ENCODE data around the gene HMGCS1. TPM values are rescaled to one million over a fixed set of nuclear protein-coding genes. Genes with fewer than 3 reads are reported as not detected.

HMGCS1 gene
- total RNA-seq: 10 to 100 TPM; 32.5 to 36.5 TPM
- 10 to 100 TPM in 1 of 3 donors, 1 to 10 TPM in 2; 4.0 to 11.6 (median 4.2) TPM for polyA plus RNA-seq
- 71.8 to 247 (median 115) reads per million in 6 experiments for total RNA-seq

DNA sequence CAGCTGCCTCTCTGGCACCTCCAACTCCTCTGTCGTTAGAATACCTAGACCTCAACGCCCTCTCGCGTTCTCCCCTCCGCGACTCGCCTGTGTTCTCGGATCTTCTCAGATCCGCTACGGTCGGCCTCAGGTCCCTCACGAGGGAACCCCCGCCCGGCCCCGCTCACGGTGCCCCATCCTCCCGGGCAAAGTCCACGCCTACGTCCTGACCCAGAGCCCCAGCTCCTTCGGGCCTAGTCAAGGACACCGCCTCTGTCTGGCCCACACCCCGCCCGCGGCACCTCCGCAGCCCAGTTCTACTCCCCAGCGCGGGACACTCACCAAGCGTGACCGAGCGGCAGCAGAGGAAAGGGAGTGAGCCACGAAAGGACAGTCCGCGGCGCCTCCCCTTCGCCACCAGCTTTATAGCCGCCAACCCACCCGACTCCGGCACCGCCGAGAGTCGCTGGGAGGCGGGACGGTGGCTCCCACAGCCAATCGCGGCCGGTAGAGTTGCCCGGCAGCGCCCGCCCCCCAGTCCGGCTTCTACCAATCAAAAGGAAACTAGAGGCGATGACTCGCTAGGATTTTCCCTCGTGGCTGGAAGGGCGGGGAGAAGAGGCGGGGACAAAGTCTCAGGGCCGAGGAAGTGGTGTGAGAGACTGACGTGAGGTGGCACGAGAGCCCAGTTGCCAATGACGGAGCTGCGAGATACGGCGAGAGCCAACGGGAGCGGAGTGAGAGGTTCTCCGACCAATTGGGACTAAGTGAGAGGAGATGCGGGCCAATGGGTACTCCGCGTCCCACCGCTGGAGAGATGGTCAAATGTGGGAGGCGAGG, at the start of gene HMGCS1:
TSS of gene HMGCS1 (minus strand) at position 378 of the 819 bp plus-strand sequence. CDS start 14,447 bp downstream, outside the sequence.
- Mint-ChIP-seq H3K27me3 (peaks cover 0 to 2% (median 0%) of the 10 kb centered on the region in 5 donors), H3K36me3 (no peaks in the 10 kb centered on the region), H3K27ac (peak within 1 kb of the TSS; percentile 90 to 99 (median 96)), H3K9me3 (peaks cover 0 to 3% (median 0%) of the 10 kb centered on the region in 9 donors), H3K4me1 (peaks cover 22 to 40% (median 34%) of the 10 kb centered on the region in 4 donors), H3K4me3 (peak within 1 kb of the TSS; percentile 90 to 99 (median 97))
- ATAC-seq: peak; percentile 90 to 92
- POLR2A ChIA-PET: interaction anchor here (0.6 to 3.4 kb wide), 21 partner anchors 83 to 1443 kb away, joined by 3 to 85 read pairs (median 6); partner anchors contain the start of genes C5orf34, NNT, OXCT1 and RIMOC1
- peak; percentile 94 to 100 (median 99) for DNase-seq

DNA sequence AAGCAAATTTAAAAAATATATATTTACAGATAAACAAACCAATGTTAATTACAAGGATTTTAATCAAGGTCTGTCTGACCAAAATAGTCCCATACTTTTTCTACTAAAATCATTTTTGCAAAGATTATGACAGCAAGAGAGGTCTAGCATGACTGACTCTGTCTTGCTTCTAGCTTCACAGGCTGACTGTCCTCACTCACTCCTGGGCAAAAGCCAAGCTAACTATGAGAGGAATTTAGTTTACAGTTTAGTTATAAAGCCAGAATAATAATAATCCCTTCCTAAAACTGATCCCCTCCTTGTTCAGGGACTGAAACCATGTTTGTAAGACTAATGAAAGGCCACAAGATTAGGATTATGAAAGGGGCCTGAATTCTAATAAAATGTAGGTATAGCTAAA, 45.5 kb upstream of the HMGCS1 start:
- H3K9me3 Mint-ChIP-seq: peaks cover 15 to 38% (median 25%) of the 10 kb centered on the region in 9 donors
- DNase-seq: no peak
- peaks cover 0 to 11% (median 2%) of the 10 kb centered on the region in 5 donors for H3K27me3 Mint-ChIP-seq
- POLR2A ChIA-PET: no interaction called here
- H3K4me1 Mint-ChIP-seq: peaks cover 0 to under 1% (median 0%) of the 10 kb centered on the region in 4 donors
- H3K27ac Mint-ChIP-seq: no peak overlapping the region
- H3K36me3 Mint-ChIP-seq: peaks cover 2 to 13% (median 6%) of the 10 kb centered on the region in 3 donors
- no peak overlapping the region for H3K4me3 Mint-ChIP-seq
- ATAC-seq: no peak

DNA sequence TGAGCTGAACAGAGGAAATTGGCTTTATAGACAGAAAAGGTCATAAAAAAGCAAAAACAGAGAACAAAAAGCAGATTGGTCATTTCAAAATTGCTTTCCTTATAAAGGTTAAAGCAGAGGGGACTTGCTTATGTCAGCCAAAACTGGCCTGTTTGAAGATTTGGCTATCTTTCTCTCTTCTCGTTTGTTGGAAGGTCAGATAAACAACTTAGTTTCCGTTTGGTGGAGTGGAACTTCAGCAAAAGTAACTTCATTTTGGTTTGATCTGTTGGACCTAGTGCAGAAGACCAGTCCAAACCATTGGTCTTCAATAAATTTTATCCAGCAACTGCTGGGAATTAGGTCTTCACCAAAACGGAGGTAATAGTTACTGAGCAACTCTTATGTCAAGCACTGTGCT, 45.1 kb upstream of the HMGCS1 start:
- H3K4me3 Mint-ChIP-seq: no peak overlapping the region
- H3K36me3 Mint-ChIP-seq: peaks cover 2 to 13% (median 6%) of the 10 kb centered on the region in 3 donors
- H3K27ac Mint-ChIP-seq: no peak overlapping the region
- H3K9me3 Mint-ChIP-seq: peaks cover 15 to 38% (median 25%) of the 10 kb centered on the region in 9 donors
- H3K4me1 Mint-ChIP-seq: peaks cover 0 to 2% (median 0%) of the 10 kb centered on the region in 4 donors
- peaks cover 0 to 11% (median 2%) of the 10 kb centered on the region in 5 donors for H3K27me3 Mint-ChIP-seq
- POLR2A ChIA-PET: no interaction called here
- no peak for DNase-seq
- no peak for ATAC-seq

DNA sequence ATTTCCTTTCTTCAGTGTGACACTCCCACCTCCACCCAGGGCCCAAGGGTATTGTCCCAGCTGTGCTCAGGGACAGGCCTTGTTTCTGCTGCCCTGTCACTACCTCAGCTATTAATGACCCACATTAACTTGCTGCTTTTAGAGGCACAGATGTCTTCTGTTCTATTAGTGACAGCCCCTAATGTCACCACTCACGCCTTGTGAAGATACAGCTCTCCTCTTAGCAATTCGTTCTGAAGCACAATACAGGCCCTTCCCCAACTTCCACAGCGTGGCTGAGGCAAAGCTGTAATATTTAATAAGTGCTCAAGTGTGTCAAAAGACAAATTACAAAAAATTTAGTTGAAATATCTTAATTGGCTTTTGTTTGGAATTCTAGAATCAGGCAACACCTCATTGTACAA, 44.7 kb upstream of the HMGCS1 start:
- Mint-ChIP-seq H3K9me3 (peaks cover 15 to 38% (median 25%) of the 10 kb centered on the region in 9 donors), H3K4me1 (peaks cover 0 to 2% (median 0%) of the 10 kb centered on the region in 4 donors), H3K27ac (no peak overlapping the region), H3K27me3 (peaks cover 0 to 11% (median 2%) of the 10 kb centered on the region in 5 donors), H3K36me3 (peaks cover 2 to 13% (median 6%) of the 10 kb centered on the region in 3 donors), H3K4me3 (no peak overlapping the region)
- no peak for DNase-seq
- no peak for ATAC-seq
- POLR2A ChIA-PET: no interaction called here

DNA sequence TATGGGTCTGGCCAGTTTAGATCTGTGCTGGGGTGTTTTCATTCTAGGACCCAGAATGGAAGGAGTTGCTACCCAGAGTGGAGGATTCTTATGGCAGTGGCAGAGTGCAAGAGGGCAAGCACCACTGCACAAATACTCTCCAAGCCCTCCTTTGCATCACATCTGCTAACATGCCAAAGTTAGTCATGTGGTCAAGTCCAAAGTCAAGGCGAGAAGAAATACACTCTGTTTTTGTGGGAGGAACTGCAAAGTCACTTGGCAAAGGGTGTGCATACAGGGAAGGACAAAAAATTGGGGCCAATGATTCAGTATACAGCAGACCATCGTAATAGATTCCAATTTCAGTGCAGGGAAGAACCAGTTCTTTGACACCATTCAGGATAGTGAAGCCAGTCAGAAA, 43.9 kb upstream of the HMGCS1 start:
- H3K4me3 Mint-ChIP-seq: no peak overlapping the region
- POLR2A ChIA-PET: no interaction called here
- ATAC-seq (no peak), DNase-seq (no peak)
- peaks cover 2 to 13% (median 6%) of the 10 kb centered on the region in 3 donors for H3K36me3 Mint-ChIP-seq
- no peak overlapping the region for H3K27ac Mint-ChIP-seq
- peaks cover 14 to 35% (median 25%) of the 10 kb centered on the region in 9 donors for H3K9me3 Mint-ChIP-seq
- H3K27me3 Mint-ChIP-seq: peaks cover 0 to 11% (median 2%) of the 10 kb centered on the region in 5 donors
- H3K4me1 Mint-ChIP-seq: peaks cover 0 to 2% (median 0%) of the 10 kb centered on the region in 4 donors

DNA sequence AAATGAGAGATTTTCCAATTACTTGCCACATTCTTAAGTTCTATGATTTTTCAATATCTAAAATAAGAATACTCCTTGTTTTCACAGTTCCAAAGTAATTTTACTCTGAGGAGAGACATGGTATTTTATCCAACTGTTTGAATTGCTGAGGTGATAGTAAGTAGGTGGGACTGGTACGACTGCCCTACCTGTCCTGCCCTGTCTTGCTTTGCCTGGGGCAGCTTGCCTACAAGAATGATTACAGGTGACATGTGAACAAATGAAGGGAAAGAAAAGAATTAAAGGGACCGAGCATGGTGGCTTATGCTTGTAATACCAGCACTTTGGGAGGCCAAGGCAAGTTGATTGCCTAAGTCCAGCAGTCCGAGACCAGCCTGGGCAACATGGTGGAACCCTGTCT, 41.6 kb upstream of the HMGCS1 start:
- Mint-ChIP-seq H3K4me3 (no peak overlapping the region), H3K36me3 (peaks cover 0 to 12% (median 2%) of the 10 kb centered on the region in 3 donors)
- POLR2A ChIA-PET: no interaction called here

DNA sequence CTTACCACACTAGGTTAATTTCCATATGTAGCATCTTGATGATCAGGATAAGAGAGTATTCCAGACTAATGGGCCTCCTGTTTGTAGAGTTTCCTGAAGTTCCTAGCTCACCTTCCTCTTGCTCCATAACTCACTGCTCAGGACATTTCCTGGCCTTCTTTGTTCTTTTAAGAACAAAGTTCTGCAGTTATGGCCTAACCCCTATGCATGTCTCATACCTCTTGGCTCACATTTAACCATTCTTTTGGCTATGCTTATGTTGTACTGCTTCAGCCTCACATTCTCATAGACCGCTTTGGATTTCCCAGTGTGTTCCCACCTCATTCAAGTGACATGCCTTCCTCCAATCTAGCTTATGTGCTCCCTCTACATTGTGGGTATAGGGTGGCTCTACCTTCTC, 40.5 kb upstream of the HMGCS1 start:
- Mint-ChIP-seq H3K27me3 (peaks cover 0 to 20% (median 2%) of the 10 kb centered on the region in 5 donors), H3K9me3 (peaks cover 0 to 4% (median 0%) of the 10 kb centered on the region in 9 donors), H3K27ac (no peak overlapping the region), H3K4me1 (peaks cover 0 to 2% (median 0%) of the 10 kb centered on the region in 4 donors), H3K4me3 (no peak overlapping the region), H3K36me3 (peaks cover 0 to 6% (median 0%) of the 10 kb centered on the region in 3 donors)
- POLR2A ChIA-PET: no interaction called here
- ATAC-seq: no peak
- no peak for DNase-seq

More for the DNA sequence above, 41.6 kb upstream of the HMGCS1 start:
- Mint-ChIP-seq H3K27ac (no peak overlapping the region), H3K4me1 (peaks cover 0 to 2% (median 0%) of the 10 kb centered on the region in 4 donors), H3K9me3 (peaks cover 0 to 14% (median 9%) of the 10 kb centered on the region in 9 donors), H3K27me3 (peaks cover 0 to 20% (median 2%) of the 10 kb centered on the region in 5 donors)
- ATAC-seq (no peak), DNase-seq (no peak)

DNA sequence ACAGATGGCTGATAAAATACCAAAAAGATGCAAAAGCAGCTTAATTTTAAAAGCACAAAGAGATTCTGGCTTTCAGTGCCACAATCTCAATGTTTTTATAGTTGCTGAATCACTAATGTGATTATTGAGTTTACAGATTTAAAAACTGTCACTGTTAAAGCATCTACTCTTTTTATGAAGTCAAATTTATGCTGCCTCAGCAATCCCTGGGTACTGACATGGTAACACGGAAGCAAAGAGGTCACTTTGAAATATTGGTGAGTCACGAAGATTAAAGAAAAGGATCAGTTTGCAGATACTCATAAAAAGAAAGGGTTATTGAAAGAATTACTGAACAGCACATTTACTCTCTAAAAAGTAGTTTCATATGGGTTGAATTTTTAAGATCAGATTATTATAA, 39.7 kb upstream of the HMGCS1 start:
- ATAC-seq: no peak
- peaks cover 0 to 4% (median 0%) of the 10 kb centered on the region in 9 donors for H3K9me3 Mint-ChIP-seq
- H3K4me1 Mint-ChIP-seq: peaks cover 0 to 2% (median 0%) of the 10 kb centered on the region in 4 donors
- no peak for DNase-seq
- H3K27ac Mint-ChIP-seq: no peak overlapping the region
- POLR2A ChIA-PET: no interaction called here
- peaks cover 0 to 6% (median 0%) of the 10 kb centered on the region in 3 donors for H3K36me3 Mint-ChIP-seq
- H3K4me3 Mint-ChIP-seq: no peak overlapping the region
- peaks cover 3 to 20% (median 4%) of the 10 kb centered on the region in 5 donors for H3K27me3 Mint-ChIP-seq

DNA sequence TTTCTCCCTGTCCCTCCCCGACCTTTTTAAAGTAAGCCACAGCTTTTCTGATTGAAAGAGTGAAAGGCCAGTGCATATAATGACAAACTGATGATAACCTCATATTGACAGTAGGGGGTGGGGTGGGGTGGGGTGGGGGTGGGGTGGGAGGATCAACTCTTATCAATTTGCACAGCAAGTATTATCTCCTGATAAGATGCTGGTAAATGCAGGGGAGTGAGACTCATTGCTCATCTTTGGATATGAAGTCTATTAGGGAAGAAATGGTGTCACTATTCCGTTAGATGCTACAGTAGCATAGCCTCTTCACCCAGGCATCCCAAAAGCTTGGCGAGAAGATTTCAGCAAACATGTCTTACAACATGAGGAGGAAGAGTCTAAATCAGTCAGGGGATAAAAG, 38.9 kb upstream of the HMGCS1 start:
- POLR2A ChIA-PET: no interaction called here
- H3K27ac Mint-ChIP-seq: no peak overlapping the region

DNA sequence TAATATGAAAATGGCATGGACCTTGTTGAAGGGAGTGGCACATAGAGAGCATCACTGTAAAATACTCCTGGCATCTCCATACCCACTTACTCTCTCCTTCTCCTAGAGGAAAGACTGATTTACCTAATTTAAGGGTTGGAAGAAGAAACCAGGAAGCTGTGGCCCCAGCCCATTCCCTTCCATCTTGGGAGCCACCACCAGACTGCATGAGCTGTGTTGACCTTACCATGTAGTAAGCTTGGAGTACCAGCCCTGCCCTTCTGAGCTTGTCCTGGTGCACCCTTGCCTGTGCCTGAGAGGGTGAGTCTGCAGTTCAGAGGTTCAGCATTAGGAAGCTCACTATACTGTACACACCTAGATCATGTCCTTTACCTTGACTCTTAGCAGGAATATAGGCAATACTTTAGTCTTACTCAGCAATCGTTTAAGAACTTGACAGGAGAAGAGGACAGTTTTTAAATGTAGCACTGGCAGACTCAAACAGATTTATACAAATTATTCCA, 35.7 kb upstream of the HMGCS1 start:
- peaks cover 2 to 12% (median 3%) of the 10 kb centered on the region in 5 donors for H3K27me3 Mint-ChIP-seq
- ATAC-seq (no peak), DNase-seq (no peak)
- POLR2A ChIA-PET: no interaction called here
- no peak overlapping the region for H3K27ac Mint-ChIP-seq
- peaks cover 0 to 4% (median 0%) of the 10 kb centered on the region in 3 donors for H3K36me3 Mint-ChIP-seq
- peaks cover 0 to 16% (median 3%) of the 10 kb centered on the region in 9 donors for H3K9me3 Mint-ChIP-seq
- H3K4me3 Mint-ChIP-seq: no peak overlapping the region
- H3K4me1 Mint-ChIP-seq: peaks cover 0 to 2% (median 0%) of the 10 kb centered on the region in 4 donors

More for the DNA sequence above, 38.9 kb upstream of the HMGCS1 start:
- Mint-ChIP-seq H3K4me1 (peaks cover 0 to 2% (median 0%) of the 10 kb centered on the region in 4 donors), H3K4me3 (no peak overlapping the region), H3K9me3 (peaks cover 0 to 4% (median 0%) of the 10 kb centered on the region in 9 donors), H3K36me3 (peaks cover 0 to 4% (median 0%) of the 10 kb centered on the region in 3 donors), H3K27me3 (peaks cover 3 to 17% (median 4%) of the 10 kb centered on the region in 5 donors)
- DNase-seq: no peak
- ATAC-seq: no peak

DNA sequence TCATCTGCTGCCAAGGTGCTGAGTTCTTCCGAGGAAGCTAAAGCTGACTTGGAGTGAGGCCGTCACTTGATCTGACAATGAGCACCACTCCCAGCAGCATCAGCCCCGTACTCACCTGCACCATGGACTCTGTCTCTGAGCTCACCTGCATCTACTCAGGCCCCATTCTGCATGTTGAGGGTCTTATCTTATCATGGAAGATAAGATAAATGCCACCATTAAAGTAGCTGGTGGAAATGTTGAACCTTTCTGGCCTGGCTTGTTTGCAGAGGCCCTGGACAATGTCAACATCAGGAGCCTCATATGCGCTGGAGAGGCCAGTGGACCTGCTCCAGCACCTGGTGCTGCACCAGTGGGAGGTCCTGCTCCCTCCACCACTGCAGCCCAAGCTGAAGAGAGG, 35.0 kb upstream of the HMGCS1 start:
- no peak for ATAC-seq
- no peak for DNase-seq
- H3K27me3 Mint-ChIP-seq: peaks cover 2 to 19% (median 6%) of the 10 kb centered on the region in 5 donors
- H3K4me1 Mint-ChIP-seq: no peaks in the 10 kb centered on the region
- no peak overlapping the region for H3K27ac Mint-ChIP-seq
- H3K4me3 Mint-ChIP-seq: no peak overlapping the region
- peaks cover 0 to 10% (median 0%) of the 10 kb centered on the region in 3 donors for H3K36me3 Mint-ChIP-seq
- peaks cover 0 to 23% (median 3%) of the 10 kb centered on the region in 9 donors for H3K9me3 Mint-ChIP-seq
- POLR2A ChIA-PET: no interaction called here

DNA sequence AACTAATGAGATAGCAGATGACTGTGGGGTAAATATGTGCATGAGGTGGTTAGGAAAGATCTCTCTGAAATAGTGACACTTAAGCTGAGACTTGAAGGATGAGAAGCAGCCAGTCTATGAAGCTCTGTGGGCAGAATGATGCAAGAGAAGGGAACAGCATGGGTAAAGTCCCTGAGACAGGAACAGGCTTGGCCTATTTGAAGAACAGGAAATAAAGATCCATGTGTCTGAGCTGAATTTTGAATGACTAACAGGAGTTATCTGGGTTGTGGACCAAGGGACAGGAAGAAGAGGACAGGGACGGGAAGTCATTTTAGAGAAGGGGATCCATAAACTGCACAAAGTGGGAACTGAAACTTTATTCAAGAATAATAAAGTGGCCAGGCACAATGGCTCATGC, 25.6 kb upstream of the HMGCS1 start:
- H3K27ac Mint-ChIP-seq: no peak overlapping the region
- ATAC-seq: no peak
- POLR2A ChIA-PET: no interaction called here
- H3K36me3 Mint-ChIP-seq: peaks cover 0 to 37% (median 3%) of the 10 kb centered on the region in 3 donors
- H3K9me3 Mint-ChIP-seq: peaks cover 2 to 63% (median 29%) of the 10 kb centered on the region in 9 donors
- DNase-seq: no peak
- peaks cover 5 to 48% (median 25%) of the 10 kb centered on the region in 5 donors for H3K27me3 Mint-ChIP-seq
- H3K4me1 Mint-ChIP-seq: no peaks in the 10 kb centered on the region
- H3K4me3 Mint-ChIP-seq: no peak overlapping the region

Data from naive thymus-derived CD8-positive, alpha-beta T cell (primary cell).